ENCODE measurements around the gene ZDHHC11B.
"Not testable (repeated sequence)": the region's sequence is repeated elsewhere in the genome, so short reads cannot be mapped to it uniquely, and the experiment has no call there.

The ZDHHC11B gene

DNA sequence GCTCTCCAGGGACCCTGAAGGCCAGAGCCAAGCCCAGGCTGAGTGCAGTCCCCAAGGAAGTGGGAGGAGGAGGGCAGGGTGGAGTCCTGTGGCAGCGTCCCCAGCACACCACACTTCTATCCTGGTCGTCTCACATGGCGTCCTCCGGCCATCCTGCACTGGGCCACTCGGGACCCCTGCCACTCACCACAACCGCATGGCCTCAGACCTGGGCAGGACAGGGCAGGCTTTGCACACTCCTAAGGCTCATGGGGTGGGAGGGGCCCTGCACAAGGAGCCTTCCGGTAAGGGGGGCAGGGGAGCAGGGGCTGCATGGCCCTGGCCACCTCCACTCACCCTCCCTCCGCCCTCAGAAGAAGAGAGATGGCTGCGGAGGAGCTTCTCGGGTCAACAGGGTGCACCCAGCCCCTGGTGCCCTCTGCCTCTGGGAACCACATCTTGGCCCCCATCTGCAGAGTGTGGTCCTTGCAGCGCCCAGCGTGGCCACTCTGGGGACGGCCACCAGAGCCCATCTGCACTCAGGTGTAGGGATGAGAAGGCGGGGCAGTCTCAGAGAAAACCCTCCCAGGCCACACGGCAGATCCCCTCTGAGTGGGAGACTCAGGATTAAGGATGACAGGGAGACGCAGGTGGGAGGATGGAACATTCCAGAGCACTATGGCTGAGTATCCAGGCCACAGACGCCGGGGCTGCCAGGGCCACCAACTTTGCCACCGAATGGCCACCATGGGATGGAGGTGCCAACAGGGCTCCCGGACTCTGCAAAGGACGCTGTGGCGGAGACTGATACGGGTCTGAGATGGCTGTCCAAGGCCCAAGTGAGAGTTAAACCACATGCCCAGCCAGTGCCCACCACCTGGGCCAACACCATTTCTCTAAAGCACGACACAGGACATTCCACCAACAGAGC, 99.0 kb downstream of the ZDHHC11B start:
- DNase-seq (ENCODE audit: low spot score), result no peak

DNA sequence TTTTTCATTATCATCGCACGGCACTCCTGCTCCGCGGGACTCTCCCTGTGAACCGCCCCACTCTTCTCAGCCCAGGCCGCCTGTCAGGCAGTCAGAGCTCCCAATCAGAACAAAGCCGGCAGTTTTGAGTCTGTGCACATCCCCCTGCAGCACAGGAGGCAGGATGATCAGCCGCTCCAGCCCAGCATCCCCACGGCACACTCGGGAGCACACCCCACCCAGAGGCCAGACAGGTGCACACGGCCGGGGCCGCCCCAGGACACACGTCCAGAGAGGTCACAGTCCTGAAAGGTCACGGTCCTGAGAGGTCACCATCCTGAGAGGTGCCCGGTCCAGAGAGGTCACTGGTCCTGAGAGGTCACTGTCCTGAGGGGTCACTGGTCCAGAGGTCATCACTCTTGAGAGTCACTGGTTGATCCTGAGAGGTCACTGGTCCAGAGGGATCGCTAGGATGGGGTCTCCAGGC, 99.7 kb downstream of the ZDHHC11B start:
- no peak for DNase-seq (ENCODE audit: low spot score)

DNA sequence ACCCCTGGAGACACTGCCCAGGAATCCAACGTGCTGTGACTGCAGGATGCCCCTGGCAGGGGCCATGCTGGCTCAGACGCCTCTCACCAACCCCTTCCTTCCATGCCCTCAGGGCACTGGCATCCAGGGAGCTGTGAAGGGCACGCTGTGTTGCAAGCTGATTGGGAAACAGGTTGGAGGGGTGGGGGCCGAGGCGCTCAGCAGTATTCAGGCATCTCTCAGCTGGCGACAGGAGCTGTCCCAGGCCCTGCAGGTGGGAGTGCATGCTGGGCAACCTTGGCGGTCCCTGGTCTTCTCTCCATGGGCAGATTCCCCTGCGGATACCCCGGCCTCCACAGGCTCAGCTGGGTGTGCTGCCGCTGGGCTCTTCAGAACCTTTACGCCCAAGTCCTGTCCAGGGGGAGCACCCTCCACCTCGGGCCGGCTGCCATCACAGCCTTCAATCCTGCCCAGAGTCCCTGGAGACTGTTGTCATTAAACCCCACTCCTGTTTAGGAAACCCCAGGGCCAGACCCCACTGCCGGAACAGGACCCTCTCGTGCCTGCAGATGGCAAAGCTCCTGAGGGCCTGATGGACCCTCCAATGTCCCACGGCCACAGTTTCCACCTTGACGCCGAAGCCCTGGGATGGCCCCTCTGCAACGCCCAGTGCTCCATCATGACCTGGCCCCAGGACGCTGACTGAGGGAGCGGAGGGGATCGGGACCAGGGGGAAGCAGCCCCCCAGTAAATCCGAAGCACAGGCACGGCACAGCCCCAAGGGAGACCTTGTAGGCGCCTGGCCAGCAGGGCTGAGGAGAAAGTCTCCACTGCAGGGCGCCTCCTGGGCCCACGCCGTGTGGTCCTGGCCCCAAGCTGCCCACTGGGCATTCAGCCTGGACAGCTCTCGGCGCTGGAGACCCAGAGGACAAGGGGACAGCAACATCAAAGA, 100.7 kb downstream of the ZDHHC11B start:
- no peak for DNase-seq (ENCODE audit: low spot score)

DNA sequence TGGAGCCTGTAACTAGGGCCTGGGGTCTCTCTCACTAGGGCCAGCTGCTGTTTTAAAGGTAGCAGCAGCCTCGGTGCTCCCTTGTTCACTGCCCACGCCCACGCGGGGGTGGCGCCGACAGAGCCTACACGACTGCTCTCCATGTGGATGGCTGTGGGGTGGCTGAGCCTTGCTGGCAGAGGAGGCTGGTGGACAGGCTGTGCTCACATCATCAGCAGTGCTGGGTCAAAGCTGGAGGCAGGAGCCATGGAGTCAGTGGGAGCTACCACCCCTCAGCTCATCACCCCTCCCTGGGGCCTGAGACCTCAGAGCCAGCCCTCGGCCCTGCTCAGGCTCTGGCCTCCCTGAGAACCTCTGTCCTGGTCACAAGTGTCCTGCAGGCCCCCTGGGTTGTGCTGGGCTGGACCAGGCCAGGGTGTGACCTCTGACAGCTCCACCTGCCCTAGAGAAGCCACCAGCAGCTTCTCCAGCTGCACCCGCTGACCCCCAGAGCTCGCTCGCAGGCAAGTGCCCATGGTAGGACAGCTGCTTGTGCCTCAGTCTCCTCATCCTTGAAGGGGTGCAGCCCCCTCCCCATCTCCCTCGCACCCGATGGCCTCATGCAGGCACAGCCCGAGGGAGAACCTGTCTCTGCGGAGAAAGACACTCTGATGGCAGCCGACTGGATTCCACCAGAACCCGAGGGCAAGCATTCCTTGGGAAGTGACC, 101.7 kb downstream of the ZDHHC11B start:
- not testable (repeated sequence) for DNase-seq (ENCODE audit: low spot score)

DNA sequence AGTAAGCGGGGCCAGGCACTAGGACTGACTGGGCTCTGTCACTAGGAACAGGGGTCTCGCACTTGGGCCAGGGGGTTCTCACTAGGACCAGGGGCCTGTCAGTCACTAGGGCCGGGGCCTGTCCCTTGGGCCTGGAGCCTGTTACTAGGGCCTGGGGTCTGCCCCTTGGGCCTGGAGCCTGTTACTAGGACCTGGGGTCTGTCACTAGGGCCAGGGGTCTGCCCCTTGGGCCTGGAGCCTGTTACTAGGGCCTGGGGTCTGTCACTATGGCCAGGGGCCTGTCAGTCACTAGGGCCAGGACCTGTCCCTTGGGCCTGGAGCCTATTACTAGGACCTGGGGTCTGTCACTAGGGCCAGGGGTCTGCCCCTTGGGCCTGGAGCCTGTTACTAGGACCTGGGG, 102.3 kb downstream of the ZDHHC11B start:
- not testable (repeated sequence) for DNase-seq (ENCODE audit: low spot score)

DNA sequence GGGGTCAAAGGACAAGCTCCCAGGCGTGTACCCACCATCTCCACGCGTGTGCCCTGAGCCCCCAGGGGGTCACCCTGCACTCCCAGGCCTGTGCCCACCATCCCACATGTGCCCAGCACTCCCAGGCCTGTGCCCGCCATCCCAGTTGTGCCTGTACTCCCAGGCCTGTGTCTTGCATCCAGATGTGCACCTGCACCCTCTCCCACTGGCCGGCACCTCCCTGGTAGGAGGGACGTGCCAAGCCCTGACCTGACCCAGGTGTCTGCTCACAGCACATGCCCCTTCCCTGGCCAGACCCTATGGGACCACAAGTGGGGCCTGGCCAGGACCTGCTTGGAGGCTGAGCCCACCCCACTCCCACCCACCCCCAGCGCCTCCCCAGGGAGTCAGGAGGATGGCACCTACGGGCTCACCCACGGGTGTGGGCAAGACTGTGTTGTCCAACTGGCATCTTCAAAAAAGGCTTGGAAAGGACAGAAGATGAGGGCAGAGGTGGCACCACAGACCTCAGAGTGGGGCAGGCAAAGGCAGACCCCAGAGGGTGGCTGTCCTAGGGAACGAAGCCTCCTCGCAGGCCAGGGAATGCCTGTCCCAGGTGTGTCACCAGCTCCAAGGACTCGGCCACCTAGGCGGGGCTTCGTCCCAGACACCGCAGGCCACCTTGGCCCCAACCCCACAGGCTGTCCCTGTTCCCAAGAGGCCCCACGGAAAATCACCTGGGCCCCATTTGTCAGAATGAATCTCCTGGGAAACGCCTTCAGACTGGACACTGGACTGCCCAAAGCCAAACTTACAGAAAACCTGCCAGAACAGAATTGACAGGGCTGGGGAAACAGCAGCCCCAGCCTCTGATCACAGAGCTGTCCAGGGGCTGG, 103.0 kb downstream of the ZDHHC11B start:
- DNase-seq (ENCODE audit: low spot score), result not testable (repeated sequence)

DNA sequence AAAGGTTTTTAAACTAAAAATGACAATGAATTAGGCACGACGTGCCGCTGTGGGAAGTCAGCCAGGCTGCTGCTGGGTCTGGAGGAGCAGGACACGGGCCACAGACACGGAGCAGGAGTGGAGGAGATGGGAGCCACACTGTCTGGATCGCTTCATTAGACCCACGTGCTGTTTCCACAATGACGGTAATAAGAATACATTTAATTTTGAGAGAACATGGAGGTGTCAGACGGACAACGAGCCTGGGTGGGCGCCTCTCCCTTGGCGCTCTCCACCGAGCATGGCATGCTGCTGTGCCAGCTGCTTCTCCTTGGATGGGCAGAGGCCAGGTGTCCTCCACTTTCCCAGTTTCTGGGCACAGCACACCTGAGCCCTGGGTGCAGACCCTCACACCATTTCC, 103.7 kb downstream of the ZDHHC11B start:
- not testable (repeated sequence) for DNase-seq (ENCODE audit: low spot score)

DNA sequence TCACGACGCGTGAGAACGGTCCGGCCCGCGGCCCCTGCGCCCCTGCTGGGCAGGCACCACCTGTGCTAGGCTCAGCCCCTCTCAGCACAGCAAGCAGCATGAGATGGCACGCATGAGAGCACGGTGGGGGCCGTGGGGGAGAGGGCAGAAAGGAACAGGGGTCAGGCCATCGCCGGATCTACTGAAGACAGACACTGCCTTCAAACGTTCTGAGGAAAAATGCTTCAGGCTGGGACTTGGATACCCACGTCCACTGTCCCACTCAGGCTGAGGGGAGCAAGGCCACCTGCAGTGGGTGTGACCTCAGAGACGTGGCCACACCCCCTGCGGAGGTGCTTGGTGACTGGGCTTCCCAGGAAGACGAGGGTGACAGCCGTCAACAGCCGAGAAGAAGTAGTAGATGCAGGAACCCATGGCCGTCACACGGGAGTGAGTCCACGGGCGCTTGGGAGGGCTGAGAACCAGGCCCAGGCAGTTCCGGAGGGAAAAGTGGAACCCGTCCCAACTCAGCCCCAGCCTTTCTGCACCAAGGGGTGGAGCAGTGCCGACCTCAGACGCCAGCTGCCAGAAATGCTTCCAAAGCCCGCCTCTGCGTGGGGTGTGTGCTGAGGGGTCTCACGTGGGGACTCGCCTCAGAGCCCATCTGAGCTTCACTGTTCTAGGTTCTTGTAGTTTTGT, 104.3 kb downstream of the ZDHHC11B start:
- not testable (repeated sequence) for DNase-seq (ENCODE audit: low spot score)

DNA sequence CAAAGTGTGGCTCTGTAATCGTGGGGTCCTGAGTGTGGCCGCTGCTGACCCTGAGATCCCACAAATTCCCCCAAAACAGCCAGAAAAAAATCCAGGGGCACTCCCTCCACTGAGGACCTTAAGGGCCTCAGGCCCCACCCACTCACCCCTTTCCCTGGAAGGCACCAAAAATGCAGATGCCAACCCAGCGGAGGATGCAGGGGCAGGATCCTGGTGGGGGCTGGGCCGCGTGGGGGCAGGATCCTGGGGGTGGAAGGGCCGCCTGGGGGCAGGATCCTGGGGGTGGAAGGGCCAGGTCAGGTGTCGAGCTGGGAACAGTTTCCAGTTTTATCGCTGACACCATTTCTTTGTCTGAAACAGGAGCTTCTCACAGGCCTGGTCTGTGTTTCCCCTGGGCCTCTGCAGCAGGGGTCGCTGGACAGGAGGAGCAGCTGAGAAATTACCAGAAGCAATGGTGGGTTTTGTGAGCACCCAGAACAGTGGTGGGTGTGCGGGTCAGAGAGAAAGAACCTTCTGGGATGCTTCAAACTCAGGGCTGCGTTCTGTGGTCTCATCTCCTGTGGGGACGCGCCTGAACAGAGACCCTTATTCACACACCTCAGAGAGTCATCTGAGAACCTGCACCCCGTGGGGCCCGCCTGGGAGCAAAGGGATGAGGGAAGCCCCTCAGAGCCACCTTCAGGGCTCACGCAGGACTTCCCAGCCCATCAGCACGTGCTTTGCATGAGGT, 105.2 kb downstream of the ZDHHC11B start:
- not testable (repeated sequence) for DNase-seq (ENCODE audit: low spot score)

DNA sequence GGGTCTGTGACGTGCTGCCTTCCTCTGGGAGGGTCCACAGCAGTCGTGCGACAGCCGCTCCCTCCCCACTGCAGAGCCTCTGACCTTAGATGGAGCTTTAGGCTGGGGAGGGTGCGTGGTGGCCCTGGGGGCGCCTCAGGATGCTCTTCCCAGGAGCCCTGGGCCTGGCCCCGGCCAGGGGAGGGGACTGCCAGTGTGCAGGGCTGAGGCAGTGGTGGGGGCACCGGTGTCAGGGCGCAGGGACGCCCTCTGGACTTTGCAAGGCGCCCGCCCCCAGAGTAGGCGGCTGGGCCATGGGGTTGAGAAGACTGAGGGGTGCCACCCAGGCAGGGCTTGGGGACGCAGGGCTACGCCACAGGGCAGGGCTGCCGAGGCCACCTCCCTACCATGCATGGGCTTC, 106.0 kb downstream of the ZDHHC11B start:
- not testable (repeated sequence) for DNase-seq (ENCODE audit: low spot score)

DNA sequence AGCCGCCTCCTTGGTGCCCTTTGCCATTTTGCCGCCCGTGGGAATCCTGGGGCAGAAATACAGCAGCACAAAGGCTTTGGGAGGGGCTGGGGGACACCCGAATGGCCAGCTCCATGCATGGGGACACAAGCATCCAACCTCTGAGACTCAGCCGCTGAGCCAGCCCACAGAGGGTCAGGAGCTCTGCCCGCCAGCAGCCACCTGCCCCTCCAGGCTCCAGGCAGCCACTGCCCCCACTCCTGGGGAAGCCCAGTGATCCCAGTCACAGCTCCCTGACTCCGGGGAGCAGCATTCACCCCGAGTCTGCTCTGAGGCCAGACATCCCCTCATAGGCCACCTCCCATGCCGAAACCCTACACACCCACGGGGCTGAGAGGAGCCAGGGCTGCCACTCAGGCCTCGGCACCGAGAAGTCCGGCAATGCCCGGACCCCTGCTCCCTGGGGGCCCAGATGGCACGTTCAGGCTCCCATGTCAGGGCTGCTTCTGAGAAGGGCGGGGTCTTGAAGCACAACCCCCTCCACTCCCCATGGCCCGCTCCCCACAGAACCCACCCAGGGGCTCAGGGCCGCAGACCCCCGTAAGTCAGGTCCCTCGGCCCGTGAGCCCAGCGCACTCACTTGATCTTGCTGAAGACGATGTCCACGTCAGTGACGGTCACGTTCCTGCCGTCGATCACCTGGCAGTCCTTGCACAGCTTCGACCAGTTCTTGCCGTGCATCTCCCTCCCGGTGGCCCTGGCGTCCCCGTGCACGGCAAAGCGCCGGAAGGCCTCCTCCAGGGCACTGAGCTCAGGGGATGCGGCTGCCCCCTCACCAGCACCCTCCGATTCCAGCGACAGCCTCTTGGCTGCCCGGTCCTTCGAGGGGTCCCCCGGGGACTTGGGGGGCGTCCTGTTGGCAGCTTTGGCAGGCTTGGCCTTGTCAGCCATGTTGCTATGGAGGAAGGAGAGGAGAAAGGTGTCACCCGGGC, 107.1 kb downstream of the ZDHHC11B start:
- no peak for DNase-seq (ENCODE audit: low spot score)

DNA sequence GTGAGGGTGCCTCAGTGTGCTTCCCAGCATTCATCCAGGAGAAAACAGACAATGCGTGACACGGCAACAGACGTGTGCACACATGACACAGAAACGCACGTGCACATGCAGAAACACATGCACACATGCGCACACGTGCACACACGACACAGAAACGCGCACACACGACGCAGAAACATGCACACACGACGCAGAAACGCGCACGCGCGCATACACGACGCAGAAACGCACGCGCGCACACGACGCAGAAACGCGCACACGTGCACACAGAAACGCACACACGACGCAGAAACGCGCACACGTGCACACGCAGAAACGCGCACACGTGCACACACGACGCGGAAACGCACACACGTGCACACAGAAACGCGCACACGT, 107.8 kb downstream of the ZDHHC11B start:
- no peak for DNase-seq (ENCODE audit: low spot score)

DNA sequence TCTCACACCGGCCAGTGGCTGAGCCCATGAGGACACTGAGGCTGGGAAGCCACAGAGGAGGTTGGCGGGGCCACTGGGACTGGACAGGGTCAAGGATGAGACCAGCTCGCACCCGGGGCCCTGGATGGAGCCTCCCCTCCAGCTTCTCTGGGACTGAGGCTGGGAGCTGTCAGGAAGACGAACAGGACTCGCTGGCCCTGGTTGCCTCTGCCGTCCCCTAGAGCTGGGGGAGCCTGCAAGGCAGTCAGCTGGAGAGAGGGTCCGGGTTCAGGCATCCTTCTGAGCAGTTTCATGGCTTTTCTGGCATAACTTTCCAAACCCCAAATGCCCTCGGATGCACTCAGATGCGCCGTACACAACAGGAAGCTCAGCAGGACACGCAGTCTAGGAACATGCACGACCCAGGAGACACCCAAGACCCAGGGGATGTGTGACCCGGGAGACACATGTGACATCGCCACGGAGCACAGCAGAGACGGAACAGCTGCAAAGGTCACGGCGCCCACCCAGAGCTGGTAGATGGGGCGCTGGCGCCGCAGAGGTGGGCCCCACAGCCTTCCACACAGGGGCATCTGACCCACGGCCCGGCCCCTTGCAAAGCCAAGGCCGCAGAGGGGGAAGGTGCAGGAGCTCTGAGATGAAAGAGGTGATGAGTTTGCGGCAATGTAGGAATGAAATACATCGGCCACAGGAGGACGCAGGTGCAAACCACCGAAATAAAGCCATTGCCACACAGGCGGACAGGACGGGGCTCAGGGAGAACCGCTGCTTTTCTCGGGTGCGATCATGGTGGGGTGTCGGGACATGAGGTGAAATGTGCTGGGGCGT, 108.4 kb downstream of the ZDHHC11B start:
- no peak for DNase-seq (ENCODE audit: low spot score)

DNA sequence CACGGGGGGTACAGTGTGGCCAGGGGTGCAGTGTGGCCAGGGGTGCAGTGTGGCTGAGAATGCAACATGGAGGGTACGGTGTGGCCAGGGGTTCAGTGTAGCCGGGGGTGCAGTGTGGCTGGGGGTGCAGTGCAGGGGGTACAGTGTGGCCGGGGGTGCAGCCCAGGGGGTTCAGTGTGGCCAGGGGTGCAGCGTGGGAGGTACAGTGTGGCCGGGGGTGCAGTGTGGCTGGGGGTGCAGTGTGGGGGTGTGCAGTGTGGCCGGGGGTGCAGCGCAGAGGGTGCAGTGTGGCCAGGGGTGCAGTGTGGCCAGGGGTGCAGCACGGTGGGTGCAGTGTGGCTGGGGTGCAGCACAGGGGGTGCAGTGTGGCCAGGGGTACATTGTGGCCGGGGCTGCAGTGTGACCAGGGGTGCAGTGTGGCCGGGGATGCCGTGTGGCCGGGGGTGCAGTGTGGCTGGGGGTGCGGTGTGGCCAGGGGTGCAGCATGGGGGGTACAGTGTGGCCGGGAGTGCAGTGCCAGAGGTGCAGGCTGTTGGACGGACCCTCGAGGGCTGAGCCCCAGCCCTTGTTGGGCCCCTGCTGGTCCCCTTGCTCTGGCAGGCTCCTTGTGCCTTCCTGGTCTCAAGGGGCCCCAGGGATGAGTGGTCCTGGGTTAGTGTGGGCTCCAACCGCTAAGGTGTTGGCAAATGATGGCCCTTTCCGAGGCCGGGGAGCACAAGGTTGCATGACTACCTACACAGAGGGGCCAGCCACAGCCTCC, 109.2 kb downstream of the ZDHHC11B start:
- DNase-seq (ENCODE audit: low spot score), result no peak

DNA sequence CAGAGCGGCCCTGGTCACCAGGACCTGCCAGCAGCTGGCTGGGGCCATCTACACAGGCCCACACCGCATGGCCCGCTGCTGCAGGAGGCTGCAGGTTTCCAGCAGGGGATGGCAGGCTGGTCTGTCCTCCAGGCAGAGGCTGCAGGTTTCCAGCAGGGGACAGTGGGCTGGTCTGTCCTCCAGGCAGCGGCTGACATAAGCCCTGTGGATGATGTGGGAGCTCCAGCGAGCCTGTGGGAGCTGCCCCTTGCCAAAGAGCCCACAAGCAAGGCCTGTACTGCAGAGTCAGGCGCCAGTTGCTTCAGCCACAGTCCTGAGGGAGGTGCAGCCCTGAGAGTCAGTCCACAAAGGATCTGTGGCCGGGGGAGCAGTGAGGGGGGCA, 109.9 kb downstream of the ZDHHC11B start:
- no peak for DNase-seq (ENCODE audit: low spot score)

DNA sequence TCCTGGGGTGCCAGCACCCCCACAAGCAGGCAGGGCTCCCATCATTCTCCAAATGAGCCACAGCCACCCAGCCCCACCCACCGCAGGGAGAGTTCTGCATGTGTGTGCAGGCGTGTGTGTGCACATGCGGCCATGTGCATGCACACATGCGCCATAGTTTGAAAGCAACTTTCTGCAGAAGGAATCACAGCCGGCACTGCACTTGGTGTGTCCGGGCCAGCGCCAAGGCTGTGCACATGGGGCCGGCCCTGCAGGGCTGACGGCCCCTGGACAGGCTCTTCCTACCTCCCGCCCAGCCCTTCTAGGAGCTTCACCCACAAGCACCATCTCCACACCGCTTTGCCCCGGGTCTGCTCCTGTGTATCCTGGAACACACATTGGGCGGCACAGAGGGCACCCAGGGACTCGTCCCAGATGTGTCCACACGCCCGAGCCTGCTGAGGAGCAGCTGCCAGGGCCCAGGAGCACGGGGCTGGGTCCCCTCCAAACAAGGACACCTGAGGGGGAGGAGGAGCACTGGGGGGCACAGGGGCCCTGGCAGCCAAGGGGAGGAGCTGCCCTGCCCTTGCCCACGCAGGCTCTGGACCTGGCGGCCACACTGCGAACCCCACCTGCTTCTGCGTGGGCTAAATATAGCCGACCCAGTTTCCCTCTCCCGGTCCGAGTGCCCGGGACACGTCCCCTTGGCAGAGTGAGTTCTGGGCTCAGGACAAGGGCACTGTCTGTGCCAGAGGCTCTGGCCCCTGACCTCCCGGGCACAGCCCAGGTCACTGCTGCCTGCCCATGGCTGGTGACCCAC, 110.5 kb downstream of the ZDHHC11B start:
- DNase-seq (ENCODE audit: low spot score), result no peak

All from kidney tubule cell (primary cell).